HG03175 (cell line): Measurements from ENCODE around the gene SNTA1.
"Not testable (repeated sequence)": the region's sequence is repeated elsewhere in the genome, so short reads cannot be mapped to it uniquely, and the experiment has no call there.

ENCODE experiments used
- ATAC-seq: cut with Tn5 transposase; IDR thresholded peaks from one replicate; pipeline ENCODE4 v1.9.1; 2021; ENCODE audit warnings: mild to moderate bottlenecking, moderate library complexity; ENCODE audit not compliant: unreplicated experiment

The SNTA1 gene

DNA sequence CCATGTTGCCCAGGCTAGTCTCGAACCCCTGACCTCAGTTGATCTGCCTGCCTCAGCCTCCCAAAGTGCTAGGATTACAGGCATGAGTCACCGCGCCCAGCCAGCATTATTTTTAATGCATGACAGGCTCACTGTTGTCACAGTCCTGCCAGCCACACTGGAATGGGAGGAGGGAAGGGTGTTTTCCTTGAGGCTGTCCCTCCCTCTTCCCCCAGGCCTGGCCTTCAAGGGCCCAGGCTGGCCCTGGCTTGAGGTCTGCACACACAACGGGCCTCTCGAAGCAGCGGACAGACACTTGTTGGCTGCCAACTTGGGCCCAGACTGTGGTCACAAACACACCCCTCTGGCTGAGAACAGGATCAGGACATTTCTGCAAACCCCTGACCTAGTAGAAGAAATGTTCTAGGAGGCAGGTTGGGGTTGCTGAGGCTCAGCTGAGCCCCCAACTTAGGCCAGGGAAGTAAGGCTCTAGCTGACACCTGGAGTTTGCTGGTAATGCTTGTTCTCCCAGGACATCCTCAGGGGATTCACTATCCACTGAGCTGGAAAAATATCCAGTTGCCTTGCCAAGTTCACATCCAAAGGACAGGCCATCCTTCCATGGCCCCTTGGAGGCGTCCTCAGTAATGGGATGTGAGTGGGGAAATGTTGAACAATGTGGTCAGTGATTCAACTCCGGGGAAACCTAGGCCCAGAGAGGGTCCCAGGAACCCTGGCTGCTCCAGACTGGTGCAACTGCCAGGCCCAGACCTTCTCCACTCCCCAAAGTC, 9.9 kb downstream of the SNTA1 start:
- ATAC-seq: no peak

GRCh38 chr20:33431797-33432381, 11.7 kb downstream of the SNTA1 start:
- no peak for ATAC-seq

DNA sequence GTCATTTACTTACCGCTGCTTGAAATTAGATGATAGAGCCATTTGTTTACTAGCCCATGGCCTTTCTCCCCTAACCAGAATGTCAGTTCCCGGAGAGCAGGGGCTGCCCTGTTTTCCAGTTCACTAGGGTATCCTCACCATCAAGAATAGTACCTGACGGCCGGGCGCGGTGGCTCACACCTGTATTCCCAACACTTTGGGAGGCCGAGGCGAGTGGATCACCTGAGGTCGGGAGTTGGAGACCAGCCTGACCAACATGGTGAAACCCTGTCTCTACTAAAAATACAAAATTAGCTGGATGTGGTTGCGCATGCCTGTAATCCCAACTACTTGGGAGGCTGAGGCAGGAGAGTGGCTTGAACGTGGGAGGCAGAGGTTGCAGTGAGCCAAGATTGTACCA, 19.7 kb downstream of the SNTA1 start:
- ATAC-seq: not testable (repeated sequence)

- ATAC-seq: no peak
These were observed 20.3 kb downstream of the SNTA1 start for GRCh38 chr20:33423141-33423834.

DNA sequence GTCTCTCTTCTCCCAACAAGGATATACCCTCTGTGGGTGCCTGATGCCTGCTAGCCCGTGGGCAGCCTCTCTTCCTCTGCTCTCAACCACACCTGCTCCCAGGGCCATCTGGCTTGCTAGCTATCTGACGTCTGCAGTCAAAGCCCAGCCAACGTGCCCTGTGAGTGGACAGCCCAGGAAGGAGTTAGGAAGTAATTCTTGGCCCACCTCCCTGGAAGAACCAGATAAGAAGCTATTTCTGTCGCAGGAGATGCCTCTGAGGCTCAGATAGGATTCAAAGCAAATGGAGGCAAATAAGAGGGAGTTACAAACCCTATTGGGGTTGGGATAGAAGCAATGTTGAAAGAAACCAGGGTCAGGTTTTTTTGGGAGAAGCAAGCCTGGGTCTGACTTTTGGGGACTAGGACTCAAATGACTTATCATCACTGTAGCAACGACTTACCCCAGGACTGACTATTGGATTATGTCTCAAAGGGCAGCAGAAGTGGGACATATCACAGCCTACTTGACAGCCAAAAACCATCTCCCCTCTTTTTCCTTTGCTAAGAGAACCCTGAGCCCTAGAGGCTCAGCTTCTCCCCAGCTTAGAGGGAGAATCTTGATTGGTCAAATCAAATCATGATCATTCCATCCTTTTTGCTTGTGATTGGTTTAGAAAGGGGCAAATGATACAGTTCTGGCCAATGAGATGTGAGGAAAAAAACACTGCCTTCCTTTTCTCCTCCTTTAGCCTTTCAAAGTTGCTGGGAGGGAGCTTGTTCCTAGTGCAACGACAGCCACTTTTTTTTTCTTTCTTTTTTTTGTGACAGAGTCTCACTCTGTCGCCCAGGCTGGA, 24.2 kb downstream of the SNTA1 start:
- no peak for ATAC-seq

DNA sequence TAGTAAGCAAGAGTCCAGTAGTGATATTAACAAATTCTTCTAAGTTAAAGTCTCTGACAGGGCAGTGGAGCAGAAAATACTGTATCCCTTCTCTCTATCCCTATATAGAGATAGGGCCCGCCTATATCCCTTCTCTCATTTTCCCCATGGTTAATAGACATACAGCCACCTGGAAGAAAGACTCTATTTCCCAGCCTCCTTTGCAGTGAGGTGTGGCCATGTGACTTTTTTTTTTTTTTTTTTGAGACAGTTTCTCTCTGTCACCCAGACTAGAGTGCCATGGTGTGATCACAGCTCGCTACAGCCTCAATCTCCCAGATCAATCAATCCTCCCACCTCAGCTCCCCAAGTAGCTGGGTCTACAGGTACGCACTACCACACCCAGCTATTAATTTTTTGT, 25.5 kb downstream of the SNTA1 start:
- ATAC-seq: no peak

GRCh38 chr20:33415948-33416347, 27.6 kb downstream of the SNTA1 start:
- no peak for ATAC-seq

GRCh38 chr20:33412484-33412838, 31.1 kb downstream of the SNTA1 start:
- ATAC-seq: no peak

DNA sequence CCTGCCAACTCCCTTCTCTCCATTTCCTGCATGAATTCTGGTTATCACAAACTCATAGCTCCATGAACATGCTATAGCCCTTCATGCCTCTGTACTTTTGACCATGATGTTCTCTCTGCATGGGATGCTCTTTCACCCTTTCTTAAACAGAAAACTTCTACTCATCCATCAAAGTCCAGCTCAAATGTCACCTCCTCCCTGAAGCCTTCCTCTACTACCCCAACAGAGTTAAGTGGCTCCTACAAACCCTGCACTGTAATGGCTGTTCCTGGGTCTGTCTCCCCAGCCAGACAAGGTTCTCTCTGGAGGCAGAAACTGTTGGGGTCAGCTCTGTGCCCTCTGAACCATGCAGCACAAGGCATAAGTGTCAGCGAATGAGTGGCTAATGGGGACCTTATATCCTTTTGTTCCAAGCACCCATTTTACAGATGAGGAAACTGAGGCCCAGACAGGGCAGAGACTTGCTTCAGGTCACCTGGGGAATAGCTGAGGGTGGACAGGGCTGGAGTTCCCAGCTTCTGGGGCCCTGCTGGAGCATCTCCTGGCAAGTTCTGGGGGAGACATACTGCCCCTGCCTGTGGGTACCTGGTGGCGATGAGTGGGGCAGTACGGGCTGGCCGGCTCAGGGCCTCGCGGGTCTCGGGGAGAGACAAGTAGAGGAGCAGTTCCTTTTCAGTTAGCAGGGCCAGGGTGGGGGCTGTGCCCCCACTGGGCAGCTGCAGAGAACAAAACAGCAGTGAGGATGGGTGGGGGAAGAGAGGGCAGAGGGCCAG, 31.7 kb downstream of the SNTA1 start:
- ATAC-seq: no peak

GRCh38 chr20:33411242-33411641, 32.3 kb downstream of the SNTA1 start:
- no peak for ATAC-seq

- no peak for ATAC-seq
These were observed 33.4 kb downstream of the SNTA1 start for GRCh38 chr20:33410081-33410742.

GRCh38 chr20:33408716-33409654, 34.6 kb downstream of the SNTA1 start:
- ATAC-seq: peak; percentile 52

- no peak for ATAC-seq
These were observed 35.2 kb downstream of the SNTA1 start for GRCh38 chr20:33408313-33408712.

DNA sequence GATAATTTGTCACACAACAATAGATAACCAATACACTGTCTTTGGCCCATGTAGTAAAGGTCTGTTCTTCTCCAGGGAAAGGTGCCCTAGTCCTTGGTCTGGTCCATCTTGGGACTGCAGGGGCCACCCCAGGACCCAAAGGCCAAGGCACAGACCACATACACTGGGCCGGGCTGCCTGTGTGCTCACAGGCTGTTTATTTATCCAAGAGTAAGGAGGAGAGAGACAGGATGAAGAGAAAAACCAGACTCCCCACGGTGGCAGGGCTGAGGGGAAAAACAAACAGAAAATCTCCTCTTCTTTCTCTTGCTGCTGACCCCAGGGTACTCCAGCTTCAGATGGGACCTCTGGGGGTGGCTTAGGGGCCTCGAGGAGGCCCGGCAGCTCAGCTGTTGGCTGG, 35.8 kb downstream of the SNTA1 start:
- no peak for ATAC-seq

GRCh38 chr20:33407251-33407650, 36.3 kb downstream of the SNTA1 start:
- ATAC-seq: no peak

- ATAC-seq: no peak
These were observed 39.3 kb downstream of the SNTA1 start for GRCh38 chr20:33404281-33404680.

DNA sequence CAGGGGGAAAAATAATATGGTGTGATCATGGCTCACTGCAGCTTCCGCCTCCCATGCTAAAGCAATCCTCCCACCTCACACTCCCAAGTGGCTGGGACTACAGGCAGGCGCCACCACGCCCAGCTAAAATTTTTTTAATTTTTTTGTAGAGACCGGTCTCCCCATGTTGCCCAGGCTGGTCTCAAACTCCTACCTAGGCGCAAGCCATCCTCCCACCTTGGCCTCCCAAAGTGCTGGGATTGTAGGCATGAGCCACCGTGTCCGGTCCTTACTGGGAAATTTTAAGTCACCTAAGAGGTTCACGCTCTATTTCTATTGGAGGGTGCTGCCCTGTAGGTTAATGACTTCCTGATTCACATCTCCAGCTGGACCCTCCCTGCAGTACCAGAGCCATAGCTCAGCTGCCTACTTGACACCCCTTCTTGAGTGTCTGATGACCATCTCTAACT, 41.6 kb downstream of the SNTA1 start:
- no peak for ATAC-seq

DNA sequence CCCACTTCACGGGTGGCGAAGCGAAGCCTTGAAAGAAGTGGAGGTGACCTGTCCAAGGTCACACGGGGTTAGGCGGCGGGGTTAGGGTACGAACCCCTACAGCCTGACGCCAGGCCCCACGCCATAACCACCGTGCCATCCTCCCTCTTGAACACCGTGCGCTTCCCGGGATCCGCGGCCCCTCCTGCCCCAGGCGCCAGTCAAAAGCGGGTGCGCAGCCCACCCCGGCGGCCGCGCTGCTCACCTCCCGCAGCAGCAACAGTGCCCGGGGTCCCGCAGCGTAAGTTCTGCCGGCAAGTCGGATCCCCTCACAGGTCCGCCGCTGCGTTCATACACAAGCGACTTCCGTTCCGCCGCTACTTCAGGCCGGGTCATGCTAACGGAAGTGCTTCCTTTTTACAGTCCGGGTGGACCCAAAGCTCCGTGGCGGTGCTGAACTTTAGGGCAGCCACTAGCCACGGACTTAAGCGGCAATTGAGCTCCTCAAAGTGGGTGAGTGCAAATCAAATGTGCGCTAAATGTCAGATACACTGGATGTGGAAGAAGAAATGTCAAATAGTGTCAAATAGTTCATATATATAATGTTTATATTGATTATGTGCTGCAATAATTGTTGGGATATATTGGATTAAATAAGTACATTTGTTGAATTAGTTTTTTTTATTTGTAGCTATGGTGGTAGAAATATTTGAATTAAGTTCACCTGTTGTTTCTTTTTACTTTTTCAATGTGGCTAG, 42.2 kb downstream of the SNTA1 start, which contains the start of gene CDK5RAP1:
CDK5RAP1 (minus strand) TSS at position 336 of the 737 bp plus-strand sequence. CDS start 4,455 bp downstream, outside the sequence.
- ATAC-seq: peak; percentile 85
